Brain microvascular endothelial cell (primary cell): ENCODE results near the gene ABCC10.

ENCODE experiments used
- DNase-seq: peaks from one replicate; pipeline ENCODE4 v3.0.0-alpha.2; 2020
- H3K27ac ChIP-seq: fragments of 250-450 bp; sonication (Bioruptor Pico); 2 replicates; pipeline ENCODE4 v1.5.1; 2020; ENCODE audit warnings: mild to moderate bottlenecking, moderate library complexity
- H3K27me3 ChIP-seq: fragments of 250-450 bp; sonication (Bioruptor Pico); replicated peaks from 2 replicates; pipeline ENCODE4 v1.5.1; 2020; ENCODE audit warnings: mild to moderate bottlenecking
- H3K36me3 ChIP-seq: fragments of 250-450 bp; sonication (Bioruptor Pico); replicated peaks from 2 replicates; pipeline ENCODE4 v1.5.1; 2020; ENCODE audit warnings: mild to moderate bottlenecking
- H3K4me3 ChIP-seq: 2 replicates; pipeline ENCODE4 v1.5.1; 2011; ENCODE audit warnings: low read depth, mild to moderate bottlenecking, control low read depth, low read length, moderate library complexity
- in situ Hi-C: cut with HindIII; loops from 2 replicates; pipeline ENCODE4 v1.10.0; 2017; ENCODE audit warnings: low sequenced_read_pairs, low pct_ligation_motif_present
- TF ChIP-seq, protein P1 (sequence below): IDR thresholded peaks from 2 replicates; pipeline ENCODE4 v1.5.1; 2011; ENCODE audit warnings: low read depth, mild to moderate bottlenecking, moderate library complexity, low read length, control low read depth, inconsistent platforms; ENCODE audit errors: missing control alignments

The ABCC10 gene

DNA sequence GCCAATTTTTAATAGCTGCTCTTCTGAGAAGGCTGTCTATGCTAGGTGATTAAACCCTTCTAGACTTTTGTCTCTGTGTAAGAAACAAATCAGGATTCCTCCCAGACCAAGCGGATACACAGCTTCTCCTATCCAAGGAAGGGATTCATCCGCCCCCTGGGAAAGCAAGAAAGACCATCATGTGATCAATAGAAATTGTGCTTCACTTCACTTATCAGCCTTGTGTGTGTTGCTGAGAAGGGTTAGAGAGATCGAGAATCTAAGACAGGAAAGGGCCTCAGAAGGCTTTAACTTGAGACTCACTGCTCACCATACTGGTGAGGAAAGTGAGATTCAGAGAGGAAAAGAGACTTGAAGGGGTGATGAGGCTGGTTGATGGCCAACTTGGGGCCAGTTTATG lies 1.5 kb downstream of the ABCC10 start:
- no peaks in the 10 kb centered on the region for H3K27me3 ChIP-seq
- no peak for DNase-seq
- in situ Hi-C loops = no loop called here
- peak overlapping the region; percentile 98 for H3K4me3 ChIP-seq
- TF ChIP-seq, protein P1, sequence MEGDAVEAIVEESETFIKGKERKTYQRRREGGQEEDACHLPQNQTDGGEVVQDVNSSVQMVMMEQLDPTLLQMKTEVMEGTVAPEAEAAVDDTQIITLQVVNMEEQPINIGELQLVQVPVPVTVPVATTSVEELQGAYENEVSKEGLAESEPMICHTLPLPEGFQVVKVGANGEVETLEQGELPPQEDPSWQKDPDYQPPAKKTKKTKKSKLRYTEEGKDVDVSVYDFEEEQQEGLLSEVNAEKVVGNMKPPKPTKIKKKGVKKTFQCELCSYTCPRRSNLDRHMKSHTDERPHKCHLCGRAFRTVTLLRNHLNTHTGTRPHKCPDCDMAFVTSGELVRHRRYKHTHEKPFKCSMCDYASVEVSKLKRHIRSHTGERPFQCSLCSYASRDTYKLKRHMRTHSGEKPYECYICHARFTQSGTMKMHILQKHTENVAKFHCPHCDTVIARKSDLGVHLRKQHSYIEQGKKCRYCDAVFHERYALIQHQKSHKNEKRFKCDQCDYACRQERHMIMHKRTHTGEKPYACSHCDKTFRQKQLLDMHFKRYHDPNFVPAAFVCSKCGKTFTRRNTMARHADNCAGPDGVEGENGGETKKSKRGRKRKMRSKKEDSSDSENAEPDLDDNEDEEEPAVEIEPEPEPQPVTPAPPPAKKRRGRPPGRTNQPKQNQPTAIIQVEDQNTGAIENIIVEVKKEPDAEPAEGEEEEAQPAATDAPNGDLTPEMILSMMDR = no peak
- H3K36me3 ChIP-seq = peaks cover 10% of the 10 kb centered on the region
- H3K27ac ChIP-seq = no peak overlapping the region

DNA sequence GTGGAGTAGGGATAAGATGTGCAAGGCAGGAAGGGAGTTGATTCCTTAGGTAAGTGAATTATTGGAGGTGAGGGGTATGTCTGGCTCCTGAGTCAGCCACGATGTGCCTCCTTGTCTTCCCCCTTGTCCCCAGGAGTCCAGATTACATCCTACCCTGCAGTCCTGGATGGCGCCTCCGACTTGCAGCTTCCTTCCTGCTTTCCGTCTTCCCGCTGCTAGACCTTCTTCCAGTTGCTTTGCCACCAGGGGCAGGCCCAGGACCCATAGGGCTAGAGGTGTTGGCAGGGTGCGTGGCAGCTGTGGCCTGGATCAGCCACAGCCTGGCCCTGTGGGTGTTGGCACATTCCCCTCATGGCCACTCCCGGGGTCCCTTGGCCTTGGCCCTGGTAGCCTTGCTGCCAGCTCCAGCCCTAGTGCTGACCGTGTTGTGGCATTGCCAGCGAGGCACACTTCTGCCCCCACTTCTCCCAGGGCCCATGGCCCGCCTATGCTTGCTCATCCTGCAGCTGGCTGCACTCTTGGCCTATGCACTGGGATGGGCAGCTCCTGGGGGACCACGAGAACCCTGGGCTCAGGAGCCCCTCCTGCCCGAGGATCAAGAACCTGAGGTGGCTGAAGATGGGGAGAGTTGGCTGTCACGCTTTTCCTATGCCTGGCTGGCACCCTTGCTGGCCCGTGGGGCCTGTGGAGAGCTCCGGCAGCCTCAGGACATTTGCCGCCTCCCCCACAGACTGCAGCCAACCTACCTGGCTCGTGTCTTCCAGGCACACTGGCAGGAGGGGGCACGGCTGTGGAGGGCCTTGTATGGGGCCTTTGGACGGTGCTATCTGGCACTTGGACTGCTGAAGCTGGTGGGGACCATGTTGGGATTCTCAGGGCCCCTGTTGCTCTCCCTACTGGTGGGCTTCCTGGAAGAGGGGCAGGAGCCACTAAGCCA lies 4.9 kb downstream of the ABCC10 start:
- in situ Hi-C loops = no loop called here
- peaks cover 14% of the 10 kb centered on the region for H3K36me3 ChIP-seq

DNA sequence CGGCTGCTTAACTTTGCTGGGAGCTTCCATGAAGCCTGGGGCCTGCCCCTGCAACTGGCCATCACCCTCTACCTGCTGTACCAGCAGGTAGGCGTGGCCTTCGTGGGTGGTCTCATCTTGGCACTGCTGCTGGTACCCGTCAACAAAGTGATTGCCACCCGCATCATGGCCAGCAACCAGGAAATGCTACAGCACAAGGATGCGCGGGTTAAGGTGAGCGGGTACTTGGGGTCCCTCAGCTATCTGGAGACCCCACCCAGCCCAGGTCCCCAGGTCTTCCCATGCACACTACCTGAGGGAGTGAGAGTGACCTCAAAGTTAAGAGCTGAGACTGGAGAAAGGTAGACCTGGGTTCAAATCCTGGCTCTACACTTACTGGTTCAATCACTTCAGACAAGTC lies 5.8 kb downstream of the ABCC10 start:
- peaks cover 17% of the 10 kb centered on the region for H3K36me3 ChIP-seq
- no peak overlapping the region for H3K27ac ChIP-seq
- in situ Hi-C loops = no loop called here
- H3K27me3 ChIP-seq = no peaks in the 10 kb centered on the region
- TF ChIP-seq, protein P1 = no peak
- H3K4me3 ChIP-seq = no peak overlapping the region
- DNase-seq = no peak

More for the DNA sequence above, 4.9 kb downstream of the ABCC10 start:
- no peak overlapping the region for H3K4me3 ChIP-seq
- no peak overlapping the region for H3K27ac ChIP-seq
- no peaks in the 10 kb centered on the region for H3K27me3 ChIP-seq
- TF ChIP-seq, protein P1 = no peak
- DNase-seq = no peak

DNA sequence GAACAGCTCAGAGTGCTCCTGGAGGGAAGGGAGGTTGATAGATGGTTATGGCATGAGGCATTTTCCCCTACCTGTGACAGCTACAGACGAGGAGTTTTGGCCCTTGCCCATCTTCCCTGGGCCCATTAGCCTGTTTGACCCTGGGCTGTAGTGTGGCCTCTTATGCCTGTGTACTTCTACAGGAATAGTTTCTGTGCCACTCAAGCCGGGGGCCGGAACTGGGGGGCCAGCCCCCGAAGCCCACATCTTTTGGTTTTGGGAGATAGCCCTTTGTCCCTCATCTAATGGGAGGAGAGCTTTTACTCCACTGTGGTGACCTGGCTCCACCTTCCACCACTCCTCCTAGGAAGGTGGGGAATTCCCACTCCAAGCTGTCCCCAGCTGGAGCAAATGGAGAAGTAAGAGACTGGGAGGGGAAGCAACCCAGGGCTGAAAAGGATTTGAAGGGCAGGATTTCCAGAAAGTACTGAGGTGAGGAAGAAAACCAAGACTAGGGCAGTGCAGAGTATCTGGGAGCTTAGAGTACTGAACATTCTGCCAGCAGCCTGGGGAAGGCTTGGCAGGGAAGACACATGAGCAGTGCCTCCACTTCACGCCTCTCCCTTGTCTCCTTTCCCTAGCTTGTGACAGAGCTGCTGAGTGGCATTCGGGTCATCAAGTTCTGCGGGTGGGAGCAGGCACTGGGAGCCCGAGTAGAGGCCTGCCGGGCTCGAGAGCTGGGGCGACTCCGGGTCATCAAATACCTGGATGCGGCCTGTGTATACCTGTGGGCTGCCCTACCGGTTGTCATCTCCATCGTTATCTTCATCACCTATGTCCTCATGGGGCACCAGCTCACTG lies 6.9 kb downstream of the ABCC10 start:
- Histone ChIP-seq H3K27ac (no peak overlapping the region), H3K4me3 (no peak overlapping the region), H3K36me3 (peaks cover 22% of the 10 kb centered on the region), H3K27me3 (no peaks in the 10 kb centered on the region)
- DNase-seq = no peak
- TF ChIP-seq, protein P1 = no peak
- in situ Hi-C loops = no loop called here

DNA sequence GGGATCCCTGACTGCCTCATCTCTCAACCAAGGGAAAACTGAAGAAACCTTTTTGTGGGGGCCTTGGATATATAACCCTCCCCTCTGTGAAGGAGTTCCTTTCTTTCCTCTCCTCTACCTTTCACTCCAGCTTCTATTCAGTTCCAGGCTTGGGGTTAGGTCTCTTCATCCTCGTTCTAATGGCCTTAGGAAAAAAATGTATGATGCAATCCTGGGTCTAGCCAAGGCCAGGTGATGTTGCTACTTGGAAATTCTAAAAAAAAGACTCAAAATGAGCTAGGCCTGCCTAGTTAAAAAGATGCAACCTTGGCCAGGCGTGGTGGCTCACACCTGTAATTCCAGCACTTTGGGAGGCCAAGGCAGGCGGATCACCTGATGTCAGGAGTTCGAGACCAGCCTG lies 7.6 kb downstream of the ABCC10 start:
- DNase-seq = no peak
- Histone ChIP-seq H3K4me3 (no peak overlapping the region), H3K36me3 (peaks cover 26% of the 10 kb centered on the region), H3K27ac (no peak overlapping the region), H3K27me3 (no peaks in the 10 kb centered on the region)
- in situ Hi-C loops = no loop called here
- TF ChIP-seq, protein P1 = no peak
